ENCODE data around the gene CDK10.

- TF ChIP-seq POLR2AphosphoS5 (IDR thresholded peaks at IDR 0.05; ENCODE audit: low read depth, low read length) (no peak), POLR2A (IDR thresholded peaks at IDR 0.05; ENCODE audit: low read depth, low read length) (no peak), TAF1 (IDR thresholded peaks at IDR 0.05; ENCODE audit: borderline replicate concordance, low read depth, low read length) (no peak)
Observed at GRCh38 chr16:89688395-89688794, 1.9 kb downstream of the CDK10 start.

Data from GM12892 (cell line).